Heart left ventricle (tissue), 13 donors: Measurements from ENCODE around the gene MRNIP.

Source experiments
- CTCF ChIP-seq, 12 donors: fragments of 200-600 bp; sonication (generic) in 4 of 12; IDR thresholded peaks; one replicate each; pipeline versions ENCODE4 v1.5.0 to v1.8.0; 2018 to 2022; ENCODE audit warnings: antibody characterized with exemption in 12 of 12, mild to moderate bottlenecking in 5 of 12
- POLR2A ChIP-seq, 2 donors: fragments of 450-650 bp; IDR thresholded peaks; one replicate each; pipeline ENCODE4 v1.6.1; 2017; ENCODE audit warnings: antibody characterized with exemption in 2 of 2, mild to moderate bottlenecking in 2 of 2, moderate library complexity in 2 of 2
- donor health status: ischemic (EF 13 %, LVEDD 7.1; RV severe dilation, severe dysfunction).
- donor health status: DM: no; HTN: yes; CAD: no.
- donor health status: DM: no; HTN: no; CAD: no.
- donor health status: ischemic (EF 25% LVEDD 6.9; RV normal size, moderate dysfunction).
- donor health status: ischemic (EF 25% LVEDD 5.7; RV mildly dilated, moderate dysfunction).
- donor health status: ischemic (EF 35%, LVEDD 5.7; RV mildly dilated, moderate dysfunction).
- donor health status: nonischemic (EF 11% LVEDD 7.7; RV severe dilation, severe dysfunction).
- donor health status: DM: yes; HTN: yes; CAD: no.
- donor health status: PGD.
- donor health status: ischemic (EF 29% LVEDD 5.4; RV normal size, mild dysfunction).
- donor health status: nonischemic (EF 23%, LVEDD 6.1; RV moderate dilation, normal function).

- no peak for TF ChIP-seq POLR2A (IDR thresholded peaks at IDR 0.05)
- no peak for TF ChIP-seq CTCF (IDR thresholded peaks at IDR 0.05)
Observed at GRCh38 chr5:179822059-179822432, 36.6 kb downstream of the MRNIP start.
